ENCODE results near the gene ICAM1.

ICAM1 gene

GRCh38 chr19:10292206-10292788 is 21.4 kb downstream of the ICAM1 start:
- DNase-seq (ENCODE audit: extremely low read depth in 1 of 2, low read depth in 1 of 2): peak; percentile 23 to 60

GRCh38 chr19:10292789-10293636 is 22.1 kb downstream of the ICAM1 start:
- no peak for DNase-seq (ENCODE audit: extremely low read depth in 1 of 2, low read depth in 1 of 2)

- no peak for DNase-seq (ENCODE audit: extremely low read depth in 1 of 2, low read depth in 1 of 2)
These were observed 22.9 kb downstream of the ICAM1 start for GRCh38 chr19:10293637-10294367.

- no peak for DNase-seq (ENCODE audit: extremely low read depth in 1 of 2, low read depth in 1 of 2)
These were observed 23.4 kb downstream of the ICAM1 start for GRCh38 chr19:10294368-10294697.

- peak; percentile 28 to 48 for DNase-seq (ENCODE audit: extremely low read depth in 1 of 2, low read depth in 1 of 2)
These were observed 24.5 kb downstream of the ICAM1 start for GRCh38 chr19:10295305-10295846.

- DNase-seq (ENCODE audit: extremely low read depth in 1 of 2, low read depth in 1 of 2): no peak
These were observed 25.1 kb downstream of the ICAM1 start for GRCh38 chr19:10295847-10296591.

GRCh38 chr19:10299545-10300458 is 28.9 kb downstream of the ICAM1 start:
- DNase-seq (ENCODE audit: extremely low read depth in 1 of 2, low read depth in 1 of 2): no peak

GRCh38 chr19:10305139-10305806 is 34.4 kb downstream of the ICAM1 start:
- no peak for DNase-seq (ENCODE audit: extremely low read depth in 1 of 2, low read depth in 1 of 2)

GRCh38 chr19:10306327-10306726 is 35.4 kb downstream of the ICAM1 start:
- no peak for DNase-seq (ENCODE audit: extremely low read depth in 1 of 2, low read depth in 1 of 2)

GRCh38 chr19:10309423-10309822 is 38.5 kb downstream of the ICAM1 start, which contains the start of gene ZGLP1:
TSS of gene ZGLP1 (minus strand) at chr19:10309815.
- no peak for DNase-seq (ENCODE audit: extremely low read depth in 1 of 2, low read depth in 1 of 2)

- peak; percentile 82 to 90 for DNase-seq (ENCODE audit: extremely low read depth in 1 of 2, low read depth in 1 of 2)
These were observed 44.7 kb downstream of the ICAM1 start, which contains the start of gene FDX2 for GRCh38 chr19:10315335-10316214. TSS of gene FDX2 (minus strand) at chr19:10316015. CDS start at chr19:10315996, 19 bp downstream.

- DNase-seq (ENCODE audit: extremely low read depth in 1 of 2, low read depth in 1 of 2): no peak
These were observed 45.5 kb downstream of the ICAM1 start for GRCh38 chr19:10316229-10317044.

- no peak for DNase-seq (ENCODE audit: extremely low read depth in 1 of 2, low read depth in 1 of 2)
These were observed 46.3 kb downstream of the ICAM1 start for GRCh38 chr19:10317045-10317856.

- no peak for DNase-seq (ENCODE audit: extremely low read depth in 1 of 2, low read depth in 1 of 2)
These were observed 47.0 kb downstream of the ICAM1 start for GRCh38 chr19:10317857-10318462.

GRCh38 chr19:10318807-10319682 is 48.1 kb downstream of the ICAM1 start:
- DNase-seq (ENCODE audit: extremely low read depth in 1 of 2, low read depth in 1 of 2): no peak
